Hematopoietic multipotent progenitor cell treated with erythropoietin and hydrocortisone succinate and interleukin-3 and kit ligand, for 6 days (in vitro differentiated cells): Measurements from ENCODE around the gene ATP5F1E.
"Not testable (repeated sequence)": the region's sequence is repeated elsewhere in the genome, so short reads cannot be mapped to it uniquely, and the experiment has no call there.

Experiments
- DNase-seq: peaks from one replicate; pipeline ENCODE4 v3.0.0-alpha.2; 2015

The ATP5F1E gene

DNA sequence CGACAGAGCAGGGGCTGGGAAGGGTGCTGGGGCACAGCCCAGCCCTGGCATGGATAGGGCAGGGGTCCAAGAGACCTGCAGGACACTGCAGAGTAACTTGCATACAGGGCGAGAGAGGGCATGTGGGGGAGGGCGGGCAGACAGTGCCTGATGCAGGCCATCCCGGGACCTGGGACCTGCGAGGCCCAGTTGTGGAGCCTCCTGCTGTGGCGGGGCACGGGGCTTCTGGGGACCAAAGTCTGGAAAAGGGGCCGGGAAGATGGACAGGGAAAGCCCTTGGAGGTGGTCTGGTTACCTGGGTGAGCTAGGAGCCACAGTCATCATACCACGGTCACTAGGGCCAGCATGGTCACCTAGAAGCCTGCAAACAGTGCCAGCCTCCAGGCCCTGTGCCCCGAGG, 13.3 kb downstream of the ATP5F1E start:
- DNase-seq: no peak

DNA sequence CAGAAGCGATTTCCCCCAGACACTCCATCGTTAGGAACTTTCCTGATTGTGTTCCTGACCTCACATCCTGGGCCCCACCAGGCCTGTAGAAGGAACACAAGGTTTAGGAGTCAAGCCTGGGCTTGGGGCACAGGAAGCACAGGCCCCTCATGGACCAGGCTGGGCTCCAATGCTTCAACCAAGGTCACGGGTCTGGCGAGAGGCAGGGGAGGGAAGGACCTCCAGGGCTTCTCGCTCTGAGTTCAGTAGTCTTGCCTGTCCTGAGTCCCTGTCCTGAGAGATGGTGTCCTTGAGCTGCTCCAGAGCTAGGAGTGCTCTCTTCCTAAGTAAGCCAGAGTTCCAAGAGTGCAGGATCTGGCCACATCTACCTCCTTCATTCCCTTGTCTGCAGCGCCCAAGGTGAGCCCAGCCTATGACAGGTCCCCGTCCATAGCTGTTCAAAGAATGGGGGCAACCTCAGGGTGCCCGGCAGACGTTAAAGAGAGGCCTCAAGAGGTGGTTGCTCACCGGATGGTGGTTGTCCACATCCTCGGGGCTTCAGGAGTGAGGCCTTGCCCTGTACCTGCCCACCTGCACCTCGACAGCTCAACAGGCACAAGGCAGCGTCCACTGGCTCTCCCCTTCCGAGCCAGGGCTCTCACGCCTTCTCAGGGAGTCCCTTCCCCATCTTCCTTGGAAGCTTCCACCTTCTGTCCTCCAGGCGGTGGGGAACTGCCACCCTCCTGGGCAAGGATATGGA, 14.5 kb downstream of the ATP5F1E start:
- no peak for DNase-seq

DNA sequence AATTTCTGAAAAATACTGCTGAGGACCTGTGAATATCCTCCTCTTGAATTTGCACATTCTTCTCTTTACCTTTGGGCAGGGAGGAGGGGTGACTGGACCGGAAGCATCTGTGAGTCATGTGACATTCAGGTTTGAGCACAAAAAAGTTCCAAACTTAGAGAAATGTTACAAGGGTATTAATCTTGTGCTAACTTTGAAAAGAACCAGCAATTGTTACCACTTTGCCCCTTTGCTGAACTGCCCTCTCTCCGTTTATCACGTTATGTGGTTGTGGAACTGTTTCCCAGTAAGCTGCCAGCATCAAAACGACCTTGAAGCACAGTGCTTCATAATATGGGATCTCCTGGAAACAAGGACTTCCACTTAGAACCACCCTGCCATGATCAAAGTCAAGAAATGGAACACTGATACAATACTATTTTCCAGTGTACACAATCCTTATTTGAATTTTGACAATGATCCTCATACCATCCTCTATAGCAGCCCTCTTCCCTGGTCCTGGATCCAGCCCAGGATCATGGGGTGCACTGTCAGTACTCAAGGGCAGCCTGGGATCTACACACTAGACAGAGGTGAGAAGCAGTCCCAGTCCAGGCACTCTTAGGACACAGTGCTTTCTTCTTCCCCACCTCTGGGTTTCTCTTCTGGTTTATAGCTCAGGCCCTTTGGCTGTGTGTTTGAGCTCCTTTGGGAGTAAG, 15.2 kb downstream of the ATP5F1E start:
- peak; percentile 57 for DNase-seq

DNA sequence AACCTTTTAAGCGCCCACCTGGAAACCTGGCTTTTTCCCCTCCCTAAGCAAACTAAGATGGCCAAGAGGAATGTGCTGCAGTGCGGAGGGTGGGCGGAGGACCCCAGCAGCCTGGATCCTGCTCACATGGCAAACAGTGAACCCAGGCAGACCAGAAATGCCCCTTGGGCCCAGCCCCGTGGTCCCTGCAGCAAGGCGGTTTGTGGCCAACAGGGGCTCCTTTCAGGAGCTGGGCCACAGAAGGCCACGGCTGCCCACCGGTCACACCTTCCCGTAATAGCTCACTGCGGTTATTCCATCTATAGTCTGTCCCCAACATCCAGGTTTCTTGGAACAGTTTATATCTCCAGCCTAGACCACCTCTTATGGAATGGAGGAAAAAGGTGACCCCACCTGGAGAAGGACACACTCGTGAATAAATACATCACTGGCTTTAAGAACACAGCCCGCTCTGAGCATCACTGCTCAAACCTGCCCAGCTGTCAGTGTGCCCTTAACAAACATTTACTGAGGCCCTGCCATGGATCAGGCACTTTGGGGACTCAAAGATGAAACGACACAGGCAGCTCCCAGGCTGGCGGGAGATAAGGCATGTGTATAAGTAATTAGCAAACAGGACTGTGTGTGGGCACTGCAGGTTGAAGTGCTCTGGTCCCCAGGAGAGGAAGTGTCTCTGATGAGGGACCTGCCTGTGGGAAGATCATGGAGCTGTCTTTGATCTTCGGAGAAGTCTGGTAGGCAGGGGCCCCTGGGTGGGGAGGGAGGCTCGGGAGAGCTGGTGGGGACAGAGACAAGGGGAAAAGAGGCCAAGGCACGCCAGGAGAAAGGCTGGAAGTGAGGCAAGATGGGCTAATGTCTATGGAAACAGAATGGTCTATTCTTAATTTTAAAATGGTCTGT, 16.1 kb downstream of the ATP5F1E start:
- DNase-seq: peak; percentile 69

DNA sequence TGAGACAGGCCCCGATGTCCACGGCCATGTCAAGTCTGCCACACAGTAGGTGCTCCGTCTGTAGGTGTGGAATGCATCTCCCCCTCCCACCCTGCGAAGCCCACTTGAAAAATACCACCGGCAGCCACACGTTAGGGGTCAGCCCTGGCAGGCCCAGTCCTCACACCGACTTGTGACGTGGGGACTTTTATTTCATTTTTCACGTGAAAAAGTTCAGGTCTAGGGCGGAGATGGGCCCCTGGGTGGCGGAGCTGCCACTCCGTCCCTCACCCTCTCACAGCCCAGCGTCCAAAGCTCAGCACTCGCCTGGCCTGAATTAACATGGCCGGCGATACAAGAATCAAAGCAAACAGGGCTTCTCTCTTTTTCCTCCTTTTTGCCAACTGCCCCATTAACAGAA, 16.7 kb downstream of the ATP5F1E start:
- no peak for DNase-seq

DNA sequence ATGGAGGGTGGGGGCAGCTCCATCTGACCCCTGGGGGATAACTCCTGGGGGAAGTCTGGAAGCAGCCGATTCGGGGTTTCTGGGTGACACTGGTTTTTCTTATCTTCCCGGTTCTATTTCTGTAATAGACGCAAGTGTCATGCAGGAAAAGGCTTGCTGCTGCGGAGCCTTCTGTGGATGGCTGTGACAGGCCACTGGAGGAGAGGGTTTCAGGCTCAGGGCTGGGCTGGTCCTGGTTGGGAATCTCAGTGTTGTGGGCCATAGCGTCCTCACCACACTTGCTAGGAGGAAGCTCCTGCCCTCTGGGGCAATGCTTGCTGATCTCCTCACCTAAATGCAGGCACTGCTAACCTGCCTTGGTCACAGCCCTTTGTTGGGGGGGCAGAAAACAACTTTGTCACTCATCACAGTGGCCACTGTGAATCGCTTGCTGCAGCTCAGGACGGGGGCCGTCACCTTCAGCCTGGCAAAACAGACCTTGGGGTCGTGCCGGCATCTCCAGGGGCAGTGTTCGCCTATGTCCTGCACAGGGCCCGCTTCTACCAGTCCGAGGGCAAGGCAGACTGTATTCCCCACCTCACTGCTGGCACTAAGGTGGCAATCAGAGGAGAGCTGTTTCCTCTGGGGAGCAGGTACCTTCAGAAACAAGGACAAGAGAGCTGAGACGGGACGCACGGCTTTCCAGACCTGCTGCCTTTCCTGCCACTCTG, 17.3 kb downstream of the ATP5F1E start:
- DNase-seq: peak; percentile 52

DNA sequence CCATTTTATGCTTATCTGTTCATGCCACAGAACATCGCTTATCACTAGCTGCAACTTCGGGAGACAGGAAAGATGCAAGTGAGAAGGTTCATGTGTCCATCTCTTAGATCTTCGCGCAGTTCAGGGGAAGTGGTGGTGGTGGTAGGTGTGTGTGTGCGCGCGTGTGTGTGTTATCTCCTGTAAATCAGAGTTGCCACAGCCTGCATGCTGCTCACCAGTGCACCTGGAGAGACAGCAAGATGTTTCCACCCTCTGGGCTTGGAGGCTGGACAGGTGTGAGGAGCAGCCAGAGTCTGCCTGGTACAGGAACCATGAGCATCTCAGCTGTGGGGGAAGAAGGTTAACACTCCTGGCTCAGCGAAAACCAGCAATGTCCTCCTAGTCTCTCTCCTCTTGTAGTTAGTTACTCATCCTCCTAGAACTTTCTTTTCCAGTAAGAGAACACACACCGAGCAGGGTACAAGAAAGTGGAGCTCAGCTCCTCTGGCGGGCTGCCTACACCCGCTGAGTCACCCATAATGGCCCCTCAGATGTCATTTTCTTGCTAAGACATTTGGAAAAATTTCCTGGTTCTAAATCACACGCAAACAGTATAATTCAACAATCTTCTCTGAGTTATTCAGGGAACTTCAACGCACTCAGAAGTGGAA, 18.1 kb downstream of the ATP5F1E start:
- peak; percentile 34 for DNase-seq

DNA sequence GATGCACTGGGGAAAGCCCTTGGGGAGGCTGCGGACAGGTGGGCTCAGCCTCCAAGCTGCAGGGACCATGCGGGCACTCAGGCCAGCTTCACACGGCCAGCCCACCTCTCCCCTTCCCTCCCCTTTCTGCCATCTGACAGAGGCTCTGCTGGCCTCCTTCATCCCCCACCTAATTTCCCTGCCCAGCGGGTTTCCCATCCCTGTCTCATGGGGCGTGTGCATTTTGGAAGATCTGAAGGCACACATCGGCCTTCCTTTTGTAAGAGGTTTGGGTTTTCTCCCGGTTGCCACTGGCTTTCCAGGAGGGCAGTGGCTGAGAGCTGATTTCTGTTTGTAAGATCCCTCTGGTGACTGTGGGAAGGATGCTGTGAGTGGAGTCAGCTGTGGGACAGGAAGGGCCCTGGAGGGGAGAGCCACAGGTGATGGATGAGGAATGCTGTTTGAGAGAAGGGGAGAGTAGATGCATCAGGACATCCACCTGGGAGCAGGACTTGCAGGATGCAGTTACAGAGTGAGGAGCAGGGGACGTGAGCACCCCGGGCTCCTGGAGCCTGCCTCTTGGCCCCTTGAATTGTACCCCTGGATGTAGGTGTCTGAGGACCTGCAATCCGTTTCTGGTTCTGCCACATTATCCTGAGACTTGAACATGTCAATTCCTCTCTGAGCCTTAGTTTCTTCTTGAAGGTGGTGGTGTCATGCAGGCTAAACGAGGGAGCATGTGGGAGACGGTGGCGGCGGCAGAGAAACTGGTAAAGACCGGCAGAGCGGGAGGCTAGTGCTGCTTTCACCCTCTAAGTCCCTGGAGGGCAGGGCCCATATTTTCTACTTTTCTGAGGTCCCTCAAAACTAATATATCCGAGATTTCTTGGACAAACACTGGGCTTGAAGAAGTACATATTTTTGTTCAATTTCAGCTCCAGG, 18.8 kb downstream of the ATP5F1E start:
- no peak for DNase-seq

DNA sequence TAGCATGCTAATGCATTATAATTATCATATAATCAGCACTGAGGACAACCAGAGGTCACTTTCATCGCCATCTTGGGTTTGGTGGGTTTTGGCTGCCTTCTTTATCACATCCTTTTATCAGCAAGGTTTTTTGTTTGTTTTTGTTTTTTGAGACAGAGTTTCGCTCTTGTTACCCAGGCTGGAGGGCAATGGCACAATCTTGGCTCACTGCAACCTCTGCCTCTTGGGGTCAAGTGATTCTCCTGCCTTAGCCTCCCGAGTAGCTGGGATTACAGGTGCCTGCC, 20.3 kb downstream of the ATP5F1E start:
- not testable (repeated sequence) for DNase-seq

DNA sequence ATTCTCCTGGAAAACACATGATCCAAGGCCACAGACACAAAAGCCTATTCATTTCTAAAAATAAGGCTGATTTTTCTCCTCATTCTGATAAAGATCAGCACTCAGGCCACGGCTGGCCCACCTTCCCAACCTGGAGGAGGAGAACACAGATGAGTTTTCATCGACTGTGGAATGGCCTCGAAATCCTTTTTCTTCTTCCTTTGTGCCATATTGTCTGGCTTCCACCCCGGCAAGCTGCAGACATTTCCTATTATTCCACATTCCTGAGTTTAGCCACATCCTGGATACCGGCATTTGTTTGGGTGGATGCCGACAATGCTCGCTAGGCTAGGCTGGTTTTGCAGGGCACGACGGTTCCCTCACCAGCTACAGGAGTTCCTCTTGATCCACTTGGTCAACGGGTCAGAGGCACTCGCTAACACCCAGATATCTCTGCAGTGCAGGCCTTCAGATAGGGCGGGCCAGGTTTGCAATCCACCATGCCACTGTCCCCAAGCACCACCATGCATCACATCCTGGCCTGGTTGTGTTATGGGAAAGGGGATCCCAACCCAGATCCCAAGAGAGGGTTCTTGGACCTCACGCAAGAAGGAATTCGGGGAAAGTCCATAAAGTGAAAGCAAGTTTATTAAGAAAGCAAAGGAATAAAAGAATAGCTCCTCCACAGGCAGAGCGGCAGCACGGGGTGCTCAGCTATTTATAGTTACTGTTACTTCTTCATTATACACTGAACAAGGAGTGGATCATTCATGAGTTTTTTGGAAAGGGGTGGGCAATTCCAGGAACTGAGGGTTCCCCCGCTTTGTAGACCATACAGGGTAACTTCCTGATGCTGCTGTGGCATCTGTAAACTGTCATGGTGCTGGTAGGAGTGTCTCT, 20.9 kb downstream of the ATP5F1E start:
- DNase-seq: peak; percentile 70

DNA sequence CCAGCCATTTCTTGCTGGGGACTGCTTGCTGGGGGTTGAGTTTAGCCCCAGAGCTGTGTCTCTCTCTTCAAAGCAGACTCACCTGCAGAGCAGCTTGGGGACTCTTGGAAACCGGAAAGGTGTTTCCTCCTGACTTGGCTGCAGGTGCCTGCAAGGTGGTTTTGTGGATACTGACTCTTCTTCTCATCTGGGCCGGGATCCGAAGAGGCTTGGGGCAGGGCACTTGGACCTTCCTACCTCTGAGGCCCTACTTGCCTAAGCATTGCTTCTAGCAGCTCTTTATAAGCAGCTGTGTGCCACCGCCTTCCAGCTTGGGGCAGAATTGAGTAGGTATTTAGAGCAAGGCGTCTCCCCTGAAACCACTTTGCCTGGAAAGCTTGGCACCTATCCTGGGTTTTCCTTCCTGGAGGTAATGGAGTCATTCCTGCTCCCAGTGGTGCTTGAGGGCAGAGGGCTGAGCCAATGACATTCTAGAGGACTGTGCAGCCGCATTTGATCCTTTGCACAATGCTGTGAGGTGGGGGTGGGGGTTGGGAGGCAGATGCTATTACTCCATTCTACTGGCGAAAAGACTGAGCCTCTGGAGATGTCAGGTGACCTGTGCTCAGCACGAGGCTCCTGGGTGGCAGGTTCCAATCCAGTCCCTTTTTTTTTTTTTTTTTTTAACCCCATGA, 21.7 kb downstream of the ATP5F1E start:
- DNase-seq: no peak

DNA sequence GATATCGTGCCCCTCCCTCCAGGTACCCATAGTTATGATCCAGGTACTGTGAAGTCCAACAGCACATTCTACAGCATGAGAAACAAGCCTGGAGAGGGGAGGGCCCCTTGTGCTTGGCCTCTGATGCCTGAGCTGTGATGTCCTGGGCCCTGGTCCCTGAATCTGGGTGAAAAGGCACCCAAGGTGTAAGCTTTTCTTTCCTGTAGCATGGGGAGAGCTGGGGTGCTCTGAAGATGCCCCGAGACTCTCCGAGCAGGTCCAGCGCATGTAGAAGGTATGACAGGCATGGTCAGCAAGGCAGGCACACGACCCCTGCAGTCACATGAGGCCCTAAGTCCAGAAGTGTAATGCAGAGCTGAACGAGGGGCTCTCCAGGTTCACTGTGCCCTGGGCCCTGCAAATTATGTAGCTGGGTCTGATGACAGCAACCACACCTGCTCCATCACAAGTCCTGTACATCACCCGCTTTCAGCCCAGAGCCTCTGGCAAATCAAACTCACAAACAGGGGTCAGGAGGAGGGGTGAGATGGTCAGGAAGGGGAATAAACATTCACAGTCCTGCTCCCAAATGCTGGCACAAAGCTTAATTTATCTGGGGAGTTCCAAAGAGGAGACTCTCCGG, 23.3 kb downstream of the ATP5F1E start:
- no peak for DNase-seq

DNA sequence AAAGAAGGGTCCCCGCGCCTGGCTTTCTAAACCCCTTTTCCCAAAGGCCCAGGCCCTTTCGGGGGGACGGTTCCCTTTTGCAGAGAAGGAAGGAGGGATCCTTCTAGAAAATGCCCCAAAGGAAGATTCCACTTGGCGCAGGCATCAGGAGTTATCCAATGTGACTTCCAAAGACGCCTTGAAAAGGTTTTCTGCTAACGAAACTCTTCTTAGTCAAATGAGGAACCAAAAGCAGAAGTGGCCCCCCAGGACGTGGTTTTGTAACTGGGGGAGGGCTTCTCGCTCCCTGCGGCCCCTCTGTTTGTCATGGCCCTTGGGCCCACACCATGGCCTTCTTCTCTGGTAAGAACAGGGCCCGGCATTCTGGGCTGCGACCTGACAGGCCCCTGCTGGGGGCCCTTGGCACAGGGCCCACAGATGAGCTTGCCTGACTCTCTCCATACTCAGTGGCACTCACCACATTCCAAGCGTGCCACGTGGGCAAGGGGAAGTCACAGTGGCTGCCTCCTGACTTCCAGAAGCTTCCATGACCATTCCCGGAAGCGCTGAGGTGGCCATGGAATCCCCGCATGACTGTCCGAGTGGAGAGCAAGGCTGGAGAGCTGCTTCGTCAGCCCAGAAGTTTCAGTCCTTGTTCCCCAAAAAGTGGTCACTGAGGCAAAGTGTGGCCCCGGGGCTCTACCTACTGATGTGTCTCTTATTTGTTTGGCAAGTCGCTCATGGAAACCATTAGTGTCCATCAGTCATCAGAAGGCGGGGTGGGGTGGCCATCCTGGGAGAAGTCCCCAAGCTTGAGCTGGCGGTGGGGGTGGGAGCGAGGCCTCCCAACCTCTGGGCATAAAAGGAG, 24.2 kb downstream of the ATP5F1E start:
- peak; percentile 76 for DNase-seq

DNA sequence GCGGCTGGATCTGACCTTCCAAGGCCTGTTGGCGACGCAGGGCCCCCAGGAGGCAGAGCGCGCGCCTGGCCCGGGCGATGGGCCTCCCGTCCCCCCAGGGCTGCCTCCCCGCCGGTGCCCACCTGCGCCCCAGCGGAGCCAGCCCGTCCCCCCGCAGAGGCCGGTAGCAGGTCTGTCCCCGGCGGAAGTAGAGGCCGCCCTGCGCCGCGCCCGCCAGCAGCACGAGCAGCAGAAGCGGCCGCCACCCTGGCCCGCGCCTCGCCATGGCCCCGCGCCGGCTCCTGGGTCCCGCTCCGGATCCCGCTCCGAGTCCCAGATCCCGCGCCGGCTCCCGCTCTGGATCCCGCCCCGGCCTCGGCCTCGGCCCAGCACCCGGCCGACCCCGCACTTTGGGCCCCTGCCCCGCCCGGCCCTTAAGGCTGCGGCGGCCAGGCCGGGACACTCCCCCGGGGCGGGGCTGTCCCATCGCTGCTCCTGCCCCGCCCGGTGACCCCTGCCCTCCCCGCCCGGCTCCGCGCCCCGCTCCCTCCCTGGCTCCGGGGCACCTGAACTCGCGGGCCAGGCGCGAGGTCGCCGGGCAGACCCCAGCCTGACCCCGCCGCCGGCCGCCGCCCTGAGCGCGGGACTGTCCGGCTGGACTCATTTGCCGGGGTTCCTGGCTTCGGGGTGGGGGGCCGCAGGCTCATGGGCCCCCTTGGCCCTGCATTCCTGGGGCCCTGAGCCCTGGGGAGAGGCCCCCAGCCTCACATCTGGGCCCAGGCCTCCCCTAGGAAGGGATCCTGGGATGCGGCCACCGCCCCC, 25.1 kb downstream of the ATP5F1E start, which contains the start of gene CTSZ:
CTSZ (minus strand) TSS at position 391 of the 801 bp plus-strand sequence; CDS start at position 265, 126 bp downstream.
- DNase-seq: peak; percentile 77

DNA sequence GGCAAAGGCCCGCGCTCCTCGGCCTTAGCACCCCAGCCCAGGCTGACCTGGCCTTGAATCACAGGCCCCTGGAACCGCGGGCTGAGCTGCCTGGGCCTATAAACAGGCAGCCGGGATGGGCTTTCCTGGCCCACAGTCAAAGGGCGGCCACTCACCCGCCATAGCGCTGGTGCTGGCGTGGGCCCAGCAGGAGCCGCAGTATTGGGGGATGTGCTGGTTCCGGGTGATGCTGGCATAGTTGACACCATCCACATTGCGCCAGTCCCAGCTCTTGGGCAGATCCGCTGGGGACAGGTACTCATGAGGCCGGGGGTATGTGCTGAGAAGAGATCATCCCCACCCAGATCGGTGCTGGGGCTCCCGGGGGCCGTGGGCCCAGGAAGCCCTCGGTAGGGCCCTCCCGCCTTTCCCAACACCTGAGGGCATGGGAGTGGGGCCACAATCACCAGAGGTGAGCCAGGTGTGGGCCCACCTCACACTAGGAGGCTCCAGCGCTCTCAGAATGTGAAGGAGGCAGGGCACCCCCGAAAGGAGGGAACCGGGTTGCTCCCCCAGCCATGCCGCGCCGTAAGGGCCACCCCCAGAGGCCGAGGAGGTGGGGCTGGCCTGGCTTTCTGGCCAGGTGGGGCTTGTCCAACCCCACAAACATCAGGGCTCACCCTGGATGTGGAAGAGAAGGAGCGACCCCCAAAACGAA, 25.8 kb downstream of the ATP5F1E start:
- no peak for DNase-seq

DNA sequence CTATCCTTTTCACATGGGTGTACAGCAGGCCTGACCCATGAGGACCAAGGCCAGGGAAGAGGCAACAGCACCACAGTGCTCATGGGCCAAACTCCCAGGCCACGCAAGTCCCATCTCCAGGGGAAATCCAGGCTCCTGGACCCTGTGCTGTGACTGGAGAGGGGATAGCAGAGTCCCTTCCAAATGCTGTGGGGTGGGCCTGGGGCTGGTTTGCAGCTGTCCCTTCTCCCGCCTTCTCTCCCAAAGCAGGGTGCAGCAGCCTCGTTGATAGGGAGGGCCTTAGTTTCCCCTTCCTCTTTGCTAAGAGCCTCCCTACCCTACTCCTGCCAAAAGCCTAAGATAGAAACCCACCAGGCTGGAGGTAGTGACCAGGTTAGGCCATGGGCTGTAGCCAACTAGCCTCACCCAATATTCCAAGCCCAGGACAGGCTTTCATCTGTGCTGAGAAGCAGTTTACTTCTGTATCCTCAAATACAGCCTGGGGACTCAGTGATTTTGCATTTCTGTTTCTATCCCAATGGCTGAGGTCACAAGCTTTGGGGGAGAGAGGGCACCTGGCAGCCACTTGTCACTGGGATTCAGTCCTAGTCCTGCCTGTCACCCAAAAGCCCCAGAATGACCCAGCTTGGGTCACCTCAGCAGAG, 26.5 kb downstream of the ATP5F1E start:
- no peak for DNase-seq
